WTC11 (cell line): ENCODE measurements around the gene ZNF521. TPM values are rescaled to one million over a fixed set of nuclear protein-coding genes. Genes with fewer than 3 reads are reported as not detected.
A peak's percentile ranks its signal among the peaks of the same experiment; 100 is the strongest.

ENCODE experiments used
- ATAC-seq: fragments of 200-7000 bp; cut with Tn5 transposase; 2 replicates; pipeline ENCODE4 v1.10.0; 2021; ENCODE audit warnings: mild to moderate bottlenecking, moderate library complexity
- CTCF ChIA-PET: fragments of 300-600 bp; sonication (Branson Sonifier 250); formaldehyde crosslinking; loops from one replicate; lab custom pipeline; 2021; ENCODE audit warnings: antibody characterized with exemption; lab: Charles Lee
- POLR2A ChIA-PET: fragments of 350-600 bp; sonication (Branson Sonifier 250); formaldehyde crosslinking; loops from one replicate; lab custom pipeline; 2021; ENCODE audit warnings: antibody characterized with exemption; lab: Charles Lee
- DNase-seq: peaks from one replicate; pipeline ENCODE4 v3.0.0; 2021; ENCODE audit warnings: low spot score
- H3K27ac Mint-ChIP-seq: 2 replicates; pipeline ENCODE4 v1.8.0; 2021; ENCODE audit warnings: mixed read lengths
- H3K27me3 Mint-ChIP-seq: 2 replicates; pipeline ENCODE4 v1.8.0; 2021; ENCODE audit warnings: low read depth, mild to moderate bottlenecking, moderate library complexity, mixed read lengths
- H3K36me3 Mint-ChIP-seq: 2 replicates; pipeline ENCODE4 v1.8.0; 2021; ENCODE audit warnings: mixed read lengths
- H3K4me1 Mint-ChIP-seq: 2 replicates; pipeline ENCODE4 v1.8.0; 2022; ENCODE audit warnings: mixed read lengths
- H3K4me3 Mint-ChIP-seq: 2 replicates; pipeline ENCODE4 v1.8.0; 2021; ENCODE audit warnings: mild to moderate bottlenecking, moderate library complexity, mixed read lengths
- H3K9me3 Mint-ChIP-seq: 2 replicates; pipeline ENCODE4 v1.8.0; 2021; ENCODE audit warnings: mixed read lengths
- AFF4 ChIP-seq: sonication (generic); formaldehyde crosslinking; IDR thresholded peaks from 2 replicates; pipeline ENCODE4 v1.8.1; 2023; ENCODE audit warnings: mild to moderate bottlenecking, missing genetic modification reagents, borderline replicate concordance
- CDX4 ChIP-seq: fragments of 250-450 bp; sonication (Bioruptor Pico); IDR thresholded peaks from 2 replicates; pipeline ENCODE4 v1.9.0; 2021; ENCODE audit warnings: moderate library complexity, mild to moderate bottlenecking, inconsistent platforms, borderline replicate concordance
- ERG ChIP-seq: fragments of 250-450 bp; sonication (Bioruptor Pico); IDR thresholded peaks from 2 replicates; pipeline ENCODE4 v1.8.0; 2021; ENCODE audit warnings: mild to moderate bottlenecking
- MXD4 ChIP-seq: fragments of 250-450 bp; sonication (Bioruptor Pico); IDR thresholded peaks from 2 replicates; pipeline ENCODE4 v1.8.0; 2021; ENCODE audit warnings: mild to moderate bottlenecking, moderate library complexity, borderline replicate concordance
- OVOL2 ChIP-seq: fragments of 250-450 bp; sonication (Bioruptor Pico); IDR thresholded peaks from 2 replicates; pipeline ENCODE4 v1.9.0; 2021; ENCODE audit warnings: mild to moderate bottlenecking, borderline replicate concordance
- PRDM15 ChIP-seq: sonication (generic); formaldehyde crosslinking; IDR thresholded peaks from 2 replicates; pipeline ENCODE4 v1.8.0; 2022; ENCODE audit warnings: missing genetic modification reagents
- ZMAT4 ChIP-seq: fragments of 250-450 bp; sonication (Bioruptor Pico); IDR thresholded peaks from 2 replicates; pipeline ENCODE4 v1.9.0; 2021; ENCODE audit warnings: mild to moderate bottlenecking
- ZNF219 ChIP-seq: sonication (generic); formaldehyde crosslinking; IDR thresholded peaks from 2 replicates; pipeline ENCODE4 v1.8.0; 2023; ENCODE audit warnings: missing genetic modification reagents, mild to moderate bottlenecking, borderline replicate concordance
- ZNF396 ChIP-seq: fragments of 250-450 bp; sonication (Bioruptor Pico); IDR thresholded peaks from 2 replicates; pipeline ENCODE4 v1.8.0; 2021; ENCODE audit warnings: mild to moderate bottlenecking, moderate library complexity, borderline replicate concordance
- total RNA-seq: library from RNA; stranded (reverse); gene quantifications from 3 replicates; pipeline ENCODE4 v1.2.3, GENCODE V29; 2021
- TF ChIP-seq, protein P1 (sequence below): fragments of 250-450 bp; sonication (Bioruptor Pico); conservative IDR thresholded peaks from 2 replicates; pipeline ENCODE4 v1.9.0; 2021; ENCODE audit warnings: mild to moderate bottlenecking
- TF ChIP-seq, protein P2 (sequence below): fragments of 250-450 bp; sonication (Bioruptor Pico); IDR thresholded peaks from 2 replicates; pipeline ENCODE4 v1.9.0; 2021; ENCODE audit warnings: mild to moderate bottlenecking
- TF ChIP-seq, protein P3 (sequence below): sonication (generic); formaldehyde crosslinking; IDR thresholded peaks from 2 replicates; pipeline ENCODE4 v1.8.0; 2022; ENCODE audit warnings: mild to moderate bottlenecking, missing genetic modification reagents

ZNF521 gene
- total RNA-seq, 1 experiment from 2014 or later, result 15.3 TPM

- TF ChIP-seq, protein P1, sequence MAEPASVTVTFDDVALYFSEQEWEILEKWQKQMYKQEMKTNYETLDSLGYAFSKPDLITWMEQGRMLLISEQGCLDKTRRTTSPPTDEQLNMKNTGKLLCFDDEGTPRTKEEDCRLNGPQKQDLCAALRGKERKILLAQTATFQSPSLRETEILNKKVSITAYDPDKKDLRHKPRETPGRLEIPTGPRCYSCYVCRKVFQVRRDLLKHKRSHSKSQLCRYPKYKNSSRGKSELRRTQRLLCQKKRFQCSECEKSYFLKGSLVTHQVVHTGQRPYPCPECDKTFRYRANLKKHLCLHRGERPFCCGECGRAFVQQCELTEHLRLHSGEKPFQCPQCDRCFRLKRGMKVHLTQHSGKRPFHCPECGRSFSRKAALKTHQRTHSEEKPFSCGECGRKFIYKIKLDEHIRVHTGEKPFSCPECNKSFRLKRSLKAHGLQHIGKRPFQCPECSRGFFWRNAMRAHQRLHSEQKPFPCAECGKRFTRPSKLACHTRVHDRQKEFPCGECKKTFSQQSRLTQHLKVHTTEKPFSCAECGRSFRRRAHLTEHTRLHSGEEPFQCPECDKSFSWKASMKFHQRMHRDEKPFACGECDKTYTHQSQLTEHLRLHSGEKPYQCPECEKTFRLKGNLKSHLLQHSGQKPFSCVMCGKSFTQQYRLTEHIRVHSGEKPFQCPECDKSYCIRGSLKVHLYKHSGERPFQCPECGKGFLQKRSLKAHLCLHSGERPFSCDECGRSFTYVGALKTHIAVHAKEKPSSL (CRISPR knock-in tag), result no peak
- TF ChIP-seq AFF4 (CRISPR knock-in tag) (no peak), OVOL2 (CRISPR knock-in tag) (no peak), ZNF396 (CRISPR knock-in tag) (no peak)
These were observed 20.0 kb downstream of the ZNF521 start (continued) for GRCh38 chr18:25332002-25332401.

DNA sequence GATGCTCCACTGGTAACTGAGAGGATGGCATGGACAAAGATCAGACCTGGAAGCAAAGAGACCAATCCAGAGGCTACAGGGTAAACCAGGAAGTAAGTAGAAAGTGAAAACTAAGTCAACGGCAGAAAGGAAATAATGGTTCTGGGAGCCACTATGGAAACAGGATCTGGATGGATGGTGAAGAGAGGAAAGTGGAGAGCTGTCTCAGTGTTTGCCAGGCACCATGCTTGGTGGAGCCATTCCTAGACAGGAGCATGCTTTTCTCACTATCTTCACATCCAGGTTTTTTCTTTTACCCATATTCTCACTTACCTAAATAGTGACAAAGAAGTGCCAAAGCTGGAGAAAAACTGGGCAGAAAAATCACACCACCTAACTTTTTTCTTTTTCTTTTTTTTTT, 22.2 kb downstream of the ZNF521 start:
- TF ChIP-seq ERG (CRISPR knock-in tag) (no peak), ZMAT4 (CRISPR knock-in tag) (no peak), MXD4 (no peak), OVOL2 (CRISPR knock-in tag) (no peak), ZNF219 (CRISPR knock-in tag) (no peak), CDX4 (CRISPR knock-in tag) (no peak), PRDM15 (CRISPR knock-in tag) (peak; percentile 96)
- TF ChIP-seq, protein P2, sequence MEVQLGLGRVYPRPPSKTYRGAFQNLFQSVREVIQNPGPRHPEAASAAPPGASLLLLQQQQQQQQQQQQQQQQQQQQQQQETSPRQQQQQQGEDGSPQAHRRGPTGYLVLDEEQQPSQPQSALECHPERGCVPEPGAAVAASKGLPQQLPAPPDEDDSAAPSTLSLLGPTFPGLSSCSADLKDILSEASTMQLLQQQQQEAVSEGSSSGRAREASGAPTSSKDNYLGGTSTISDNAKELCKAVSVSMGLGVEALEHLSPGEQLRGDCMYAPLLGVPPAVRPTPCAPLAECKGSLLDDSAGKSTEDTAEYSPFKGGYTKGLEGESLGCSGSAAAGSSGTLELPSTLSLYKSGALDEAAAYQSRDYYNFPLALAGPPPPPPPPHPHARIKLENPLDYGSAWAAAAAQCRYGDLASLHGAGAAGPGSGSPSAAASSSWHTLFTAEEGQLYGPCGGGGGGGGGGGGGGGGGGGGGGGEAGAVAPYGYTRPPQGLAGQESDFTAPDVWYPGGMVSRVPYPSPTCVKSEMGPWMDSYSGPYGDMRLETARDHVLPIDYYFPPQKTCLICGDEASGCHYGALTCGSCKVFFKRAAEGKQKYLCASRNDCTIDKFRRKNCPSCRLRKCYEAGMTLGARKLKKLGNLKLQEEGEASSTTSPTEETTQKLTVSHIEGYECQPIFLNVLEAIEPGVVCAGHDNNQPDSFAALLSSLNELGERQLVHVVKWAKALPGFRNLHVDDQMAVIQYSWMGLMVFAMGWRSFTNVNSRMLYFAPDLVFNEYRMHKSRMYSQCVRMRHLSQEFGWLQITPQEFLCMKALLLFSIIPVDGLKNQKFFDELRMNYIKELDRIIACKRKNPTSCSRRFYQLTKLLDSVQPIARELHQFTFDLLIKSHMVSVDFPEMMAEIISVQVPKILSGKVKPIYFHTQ (CRISPR knock-in tag), result no peak
- TF ChIP-seq, protein P3, sequence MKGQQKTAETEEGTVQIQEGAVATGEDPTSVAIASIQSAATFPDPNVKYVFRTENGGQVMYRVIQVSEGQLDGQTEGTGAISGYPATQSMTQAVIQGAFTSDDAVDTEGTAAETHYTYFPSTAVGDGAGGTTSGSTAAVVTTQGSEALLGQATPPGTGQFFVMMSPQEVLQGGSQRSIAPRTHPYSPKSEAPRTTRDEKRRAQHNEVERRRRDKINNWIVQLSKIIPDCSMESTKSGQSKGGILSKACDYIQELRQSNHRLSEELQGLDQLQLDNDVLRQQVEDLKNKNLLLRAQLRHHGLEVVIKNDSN (CRISPR knock-in tag), result no peak
- H3K4me3 Mint-ChIP-seq, result no peak overlapping the region
- H3K36me3 Mint-ChIP-seq, result no peaks in the 10 kb centered on the region
- ChIA-PET CTCF (interaction anchor here (1.1 kb wide), 1 partner anchor 20 kb away, joined by 5 read pairs; no protein-coding TSS in a partner anchor), POLR2A (no interaction called here)
- H3K4me1 Mint-ChIP-seq, result peaks cover 41% of the 10 kb centered on the region
- ATAC-seq, result peak; percentile 76
- H3K27ac Mint-ChIP-seq, result no peak overlapping the region
- H3K9me3 Mint-ChIP-seq, result no peaks in the 10 kb centered on the region
- no peak for DNase-seq
- H3K27me3 Mint-ChIP-seq, result no peaks in the 10 kb centered on the region
